ENCODE measurements around the gene EZH2. TPM values are rescaled to one million over a fixed set of nuclear protein-coding genes. Genes with fewer than 3 reads are reported as not detected.
A peak's percentile ranks its signal among the peaks of the same experiment; 100 is the strongest.

The EZH2 gene
- total RNA-seq, 1 experiment from 2014 or later: 13.4 TPM

DNA sequence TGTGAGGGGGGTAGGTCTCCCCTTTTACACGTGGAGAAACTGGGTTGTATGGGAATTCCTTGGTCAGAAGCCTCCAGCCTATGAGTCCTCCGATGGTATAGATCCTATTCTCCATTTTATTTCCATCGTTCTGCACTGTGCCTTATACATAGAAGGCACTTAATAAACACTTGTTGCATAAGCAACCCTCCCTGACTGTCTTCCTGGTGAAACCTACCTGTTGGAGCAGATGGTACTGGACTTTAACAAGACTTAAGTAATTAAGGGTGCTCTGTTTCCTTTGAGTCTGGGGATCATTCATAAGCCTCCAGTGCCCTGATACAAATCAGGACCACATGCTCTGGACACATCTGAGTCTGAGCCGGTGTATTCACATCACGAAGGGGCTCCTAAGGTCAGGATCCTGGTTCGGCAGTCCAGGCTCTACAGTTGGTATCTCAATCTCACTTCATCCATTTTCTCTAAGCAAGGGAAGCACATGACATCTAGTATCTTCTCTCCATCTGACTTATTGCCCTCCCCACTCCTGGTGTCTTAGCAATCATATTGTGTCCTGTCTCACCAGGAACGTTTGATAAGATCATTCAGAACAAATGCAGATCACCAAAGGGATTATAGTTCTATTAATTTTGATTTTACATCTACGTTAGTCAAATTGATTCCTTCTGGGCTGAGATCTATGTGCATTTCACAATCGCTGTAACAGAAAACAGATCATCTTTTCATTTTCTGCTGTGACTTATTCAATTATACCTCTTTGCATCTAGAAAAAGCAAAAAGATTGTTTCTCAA, 22.8 kb upstream of the EZH2 start:
- in situ Hi-C loops (cut with HindIII; ENCODE audit: low pct_unique_long_range_greater_than_20kb, low sequenced_read_pairs): no loop called here
- no peak for DNase-seq (ENCODE audit: low read depth, low spot score)

DNA sequence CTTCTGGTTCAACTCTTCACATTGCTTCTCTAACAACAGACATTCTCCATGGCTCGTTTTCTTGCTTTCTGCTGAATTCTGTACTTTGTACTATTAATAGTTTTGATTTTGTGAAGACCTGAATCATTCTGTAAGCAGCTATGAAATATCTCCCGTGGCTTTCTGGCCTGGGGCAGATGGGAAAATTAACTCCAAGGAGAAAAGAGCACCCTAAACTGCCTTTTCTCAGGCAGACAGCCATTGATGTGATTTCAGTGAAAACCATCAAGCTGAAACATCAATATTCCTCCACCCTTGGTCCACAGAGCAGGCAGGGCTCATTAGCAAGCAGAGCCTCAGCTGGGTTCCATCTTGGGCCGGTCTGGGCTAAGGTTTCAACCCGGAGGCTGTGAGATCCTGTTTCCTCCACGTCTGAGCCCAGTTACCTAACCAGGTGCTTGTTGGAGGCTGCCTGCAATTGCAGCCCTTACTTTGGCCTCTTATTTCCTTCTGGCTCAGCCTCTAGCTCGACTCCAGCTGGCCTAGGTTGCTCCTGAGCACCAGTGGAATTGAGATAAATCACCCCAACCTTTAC, 21.1 kb upstream of the EZH2 start:
- in situ Hi-C loops (cut with HindIII; ENCODE audit: low pct_unique_long_range_greater_than_20kb, low sequenced_read_pairs): no loop called here
- no peak for DNase-seq (ENCODE audit: low read depth, low spot score)

DNA sequence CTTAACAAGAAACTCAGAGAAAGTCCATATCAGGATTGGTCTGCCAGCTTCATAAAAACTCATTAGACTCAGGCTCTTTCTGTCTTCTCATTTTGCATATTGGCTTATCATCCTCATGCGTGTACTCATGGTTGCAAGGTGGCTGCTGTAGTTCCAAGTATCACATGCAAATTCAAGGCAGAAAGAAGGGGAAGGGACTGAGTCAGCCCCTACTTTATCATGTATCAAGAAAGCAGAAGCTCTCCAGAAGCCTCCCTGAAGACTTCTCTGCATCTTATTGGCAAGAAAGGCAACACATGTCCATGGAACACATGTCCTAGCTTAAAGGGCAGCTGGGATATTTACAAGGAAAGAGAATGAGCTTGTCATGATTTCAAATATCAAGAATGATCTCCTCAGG, 19.4 kb upstream of the EZH2 start:
- DNase-seq (ENCODE audit: low read depth, low spot score): no peak
- in situ Hi-C loops (cut with HindIII; ENCODE audit: low pct_unique_long_range_greater_than_20kb, low sequenced_read_pairs): no loop called here

DNA sequence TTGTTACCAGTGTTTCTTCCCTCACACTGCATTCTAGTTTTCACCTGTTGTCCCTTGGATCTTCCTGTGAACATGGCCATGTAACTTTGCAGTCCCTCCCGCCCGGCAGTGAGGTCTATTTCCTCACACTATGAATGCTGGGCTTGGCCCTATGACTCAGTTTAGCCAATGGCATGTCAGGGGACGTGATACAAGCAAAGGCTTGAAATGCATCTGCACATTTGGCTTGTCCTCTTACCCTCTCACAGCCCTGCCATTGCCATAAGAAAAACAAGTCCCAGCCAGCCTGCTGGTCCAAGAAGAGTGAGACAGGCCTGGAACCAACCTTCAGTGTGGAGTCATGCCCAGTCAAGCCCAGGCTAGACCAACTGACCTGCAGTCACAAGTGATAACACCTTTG, 17.1 kb upstream of the EZH2 start:
- in situ Hi-C loops (cut with HindIII; ENCODE audit: low pct_unique_long_range_greater_than_20kb, low sequenced_read_pairs): no loop called here
- DNase-seq (ENCODE audit: low read depth, low spot score): no peak

DNA sequence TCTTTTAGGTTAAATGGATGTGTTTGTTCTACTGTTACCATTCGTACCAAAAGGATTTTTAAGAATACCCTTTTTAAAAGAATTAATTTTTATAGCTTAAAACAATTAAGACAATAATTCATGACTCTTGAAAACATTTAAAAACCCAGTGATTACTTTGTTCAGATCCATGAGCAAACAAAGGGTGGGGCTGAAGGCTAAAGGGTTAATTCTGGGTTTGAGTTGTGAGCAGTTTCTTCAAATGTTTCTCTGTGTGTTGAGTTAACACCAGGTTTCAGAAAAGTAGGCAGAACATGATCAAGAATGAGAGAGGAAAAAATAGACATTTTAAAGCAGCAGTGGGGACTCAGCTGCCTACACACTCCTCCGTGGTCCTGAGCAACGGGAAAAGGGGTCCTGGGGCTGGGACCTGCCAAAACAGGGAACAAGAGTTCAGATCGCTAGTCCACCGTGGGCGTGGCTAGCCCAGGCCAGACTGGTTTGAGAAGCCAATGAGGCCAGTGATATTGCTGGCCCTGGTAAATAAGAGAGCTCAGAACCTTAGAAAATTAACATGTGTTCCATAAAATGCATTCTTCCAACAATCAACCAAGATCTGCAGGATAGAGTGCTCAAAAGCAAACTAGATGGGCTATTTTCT, 14.9 kb upstream of the EZH2 start:
- peak; percentile 19 for DNase-seq (ENCODE audit: low read depth, low spot score)
- in situ Hi-C loops (cut with HindIII; ENCODE audit: low pct_unique_long_range_greater_than_20kb, low sequenced_read_pairs): no loop called here

DNA sequence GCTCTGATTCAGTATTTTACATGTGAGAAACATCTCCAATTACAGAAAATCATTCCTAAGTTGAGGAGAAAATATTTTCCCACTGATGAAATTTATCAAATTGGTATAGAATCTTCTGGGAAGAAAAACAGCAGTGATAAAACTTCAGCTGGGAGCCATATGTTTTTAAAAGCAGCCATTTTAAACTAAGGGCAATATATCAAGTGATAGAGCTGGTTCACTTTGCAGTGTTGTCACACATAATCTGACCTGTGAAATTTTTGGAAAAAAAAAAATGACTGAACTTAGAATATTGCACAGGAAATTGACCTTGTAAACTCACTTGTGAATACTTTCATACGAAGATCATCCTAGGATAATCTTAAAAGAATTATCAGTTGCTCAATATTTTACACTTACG, 10.5 kb upstream of the EZH2 start:
- DNase-seq (ENCODE audit: low read depth, low spot score): no peak
- in situ Hi-C loops (cut with HindIII; ENCODE audit: low pct_unique_long_range_greater_than_20kb, low sequenced_read_pairs): no loop called here

DNA sequence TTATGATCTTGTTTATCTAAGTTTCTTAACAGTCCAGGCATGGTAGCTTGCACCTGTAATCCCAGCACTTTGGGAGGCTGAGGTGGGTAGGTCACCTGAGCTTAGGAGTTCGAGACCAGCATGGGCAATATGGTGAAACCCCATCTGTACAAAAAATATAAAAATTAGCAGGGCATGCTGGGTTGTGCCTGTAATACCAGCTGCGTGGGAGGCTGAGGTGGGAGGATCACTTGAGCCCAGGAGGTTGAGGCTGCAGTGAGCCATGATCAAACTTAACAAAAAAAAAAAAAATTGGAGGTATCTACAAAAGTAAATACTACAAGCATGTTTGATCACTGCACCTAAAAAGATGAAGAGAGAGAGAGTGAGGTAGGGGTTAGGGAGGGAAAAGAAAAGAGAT, 9.0 kb upstream of the EZH2 start:
- in situ Hi-C loops (cut with HindIII; ENCODE audit: low pct_unique_long_range_greater_than_20kb, low sequenced_read_pairs): no loop called here
- DNase-seq (ENCODE audit: low read depth, low spot score): no peak

DNA sequence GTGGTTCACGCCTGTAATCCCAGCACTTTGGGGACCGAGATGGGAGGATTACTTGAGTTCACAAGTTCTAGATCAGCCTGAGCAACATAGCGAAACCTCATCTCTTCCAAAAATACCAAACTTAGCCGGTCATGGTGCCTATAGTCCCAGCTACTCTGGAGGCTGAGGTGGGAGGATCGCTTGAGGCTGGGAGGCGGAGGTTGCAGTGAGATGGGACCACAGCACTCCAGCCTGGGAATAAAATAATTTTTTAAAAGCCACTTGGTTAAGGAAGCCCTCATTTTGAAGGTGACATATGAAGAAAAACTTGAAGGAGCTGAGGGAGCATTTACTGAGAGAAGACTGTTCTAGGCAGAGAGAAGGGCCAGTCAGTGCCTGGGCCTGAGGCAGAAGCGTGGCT, 4.2 kb upstream of the EZH2 start:
- DNase-seq (ENCODE audit: low read depth, low spot score): no peak
- in situ Hi-C loops (cut with HindIII; ENCODE audit: low pct_unique_long_range_greater_than_20kb, low sequenced_read_pairs): no loop called here

DNA sequence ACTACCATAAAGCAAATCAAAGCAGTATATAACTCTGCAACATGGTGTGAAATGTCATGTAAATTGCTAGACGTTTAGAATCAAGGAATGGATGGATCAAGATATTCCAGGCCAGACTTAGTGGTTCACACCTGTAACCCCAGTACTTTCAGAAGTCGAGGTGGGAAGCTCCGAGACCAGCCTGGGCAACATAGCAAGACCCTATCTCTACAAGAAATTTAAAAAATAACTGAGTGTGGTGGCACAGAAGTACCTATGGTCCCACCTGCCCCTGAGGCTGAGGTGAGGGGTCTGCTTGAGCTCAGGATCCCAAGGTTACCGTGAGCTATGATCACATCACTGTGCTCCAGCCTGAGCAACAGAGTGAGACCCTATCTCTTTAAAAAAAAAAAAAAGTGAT, 2.8 kb upstream of the EZH2 start:
- DNase-seq (ENCODE audit: low read depth, low spot score): no peak
- in situ Hi-C loops (cut with HindIII; ENCODE audit: low pct_unique_long_range_greater_than_20kb, low sequenced_read_pairs): no loop called here

DNA sequence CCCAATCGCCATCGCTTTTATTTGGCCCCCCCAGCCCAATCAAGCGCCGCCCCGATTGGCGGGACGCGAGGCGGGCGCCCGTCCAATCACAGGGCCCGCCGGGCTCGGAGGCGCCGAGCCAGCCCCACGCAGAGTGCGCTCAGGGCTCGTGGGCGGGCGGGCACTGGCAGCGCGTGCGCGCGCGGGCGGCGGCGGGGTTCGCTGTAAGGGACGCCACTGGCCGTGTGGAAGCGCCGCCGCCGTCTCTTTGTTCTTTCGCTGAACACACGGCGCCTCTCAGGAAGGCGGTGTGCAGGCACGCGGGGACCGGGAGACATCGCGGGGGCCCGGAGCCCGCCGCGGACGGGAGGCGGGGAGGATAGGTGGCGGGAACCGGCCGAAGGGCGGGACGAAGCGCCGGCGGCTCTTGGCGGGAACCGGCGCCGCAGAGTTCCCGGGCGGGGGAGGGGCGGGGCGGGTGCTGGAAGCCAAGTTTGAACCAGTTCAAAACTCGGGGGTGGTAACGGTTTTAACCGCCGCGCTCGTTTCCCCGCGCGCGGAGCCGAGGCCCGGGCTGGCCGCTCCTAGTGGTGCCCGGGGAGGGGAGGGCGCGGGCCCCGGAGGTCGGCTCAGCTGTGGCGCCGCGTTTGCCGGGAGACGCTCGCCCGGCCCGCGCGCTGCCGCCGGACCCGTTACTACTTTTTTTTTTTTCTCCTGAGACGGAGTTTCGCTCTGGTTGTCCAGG, 370 bp upstream of the EZH2 start:
- in situ Hi-C loops (cut with HindIII; ENCODE audit: low pct_unique_long_range_greater_than_20kb, low sequenced_read_pairs): no loop called here
- peak; percentile 94 for DNase-seq (ENCODE audit: low read depth, low spot score)

DNA sequence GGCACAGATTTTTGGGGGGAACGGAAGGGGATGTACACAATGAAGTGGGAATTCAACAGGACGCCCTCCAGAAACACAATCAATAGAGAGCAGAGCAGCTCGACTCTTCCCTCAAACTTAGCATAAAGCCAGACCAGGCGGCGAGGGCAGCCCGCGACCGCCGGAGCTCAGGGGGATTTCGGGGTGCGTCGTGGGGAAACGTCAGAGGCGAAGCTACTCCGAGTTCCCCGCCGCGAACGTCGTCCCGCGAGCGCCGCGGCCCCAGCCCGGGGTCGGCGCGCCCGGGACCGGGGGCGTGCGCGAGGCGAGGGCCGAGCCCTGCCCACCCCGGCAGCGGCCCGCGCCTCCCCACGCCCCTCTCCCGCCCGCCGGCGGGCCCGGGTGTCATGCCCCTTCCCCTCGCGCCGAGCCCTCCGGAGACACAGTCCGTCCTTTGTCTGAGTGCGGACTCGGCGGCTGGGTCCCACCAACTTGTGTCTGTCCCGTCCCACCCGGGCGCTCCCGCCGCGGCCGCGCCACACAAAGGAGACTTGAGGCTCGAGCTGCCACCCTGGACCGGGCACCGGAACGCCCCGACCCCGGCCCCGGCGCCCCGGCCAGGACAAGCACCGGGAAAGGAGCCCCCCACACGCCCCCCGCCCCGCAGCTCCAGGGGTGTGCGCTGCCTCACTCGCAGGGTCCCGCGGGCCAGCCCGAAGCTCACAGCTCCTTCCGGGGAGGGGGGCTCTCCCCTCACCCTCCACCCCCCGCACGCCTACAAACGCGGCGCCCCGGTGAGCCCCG, 634 bp downstream of the EZH2 start:
- DNase-seq (ENCODE audit: low read depth, low spot score): peak; percentile 23
- in situ Hi-C loops (cut with HindIII; ENCODE audit: low pct_unique_long_range_greater_than_20kb, low sequenced_read_pairs): no loop called here

DNA sequence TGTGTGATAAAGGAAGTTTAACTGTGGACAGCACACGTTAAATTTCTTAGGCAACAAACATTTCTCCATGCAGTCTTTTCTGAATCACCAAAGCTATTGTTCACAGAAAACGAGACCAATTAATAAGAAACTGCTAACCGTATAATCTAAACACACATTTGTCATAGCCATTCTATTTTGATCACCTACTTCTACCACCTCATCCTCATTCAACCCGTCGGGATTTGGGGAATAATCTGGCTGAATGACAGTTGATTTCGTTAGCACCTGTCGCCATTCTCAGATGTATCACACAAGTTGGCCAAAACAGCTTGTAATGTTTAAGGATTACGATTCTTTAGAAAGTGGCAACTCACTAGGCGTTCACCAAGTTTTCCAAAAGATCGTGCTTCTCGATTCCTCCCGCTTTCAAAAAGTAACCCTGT, 1.2 kb downstream of the EZH2 start:
- peak; percentile 14 for DNase-seq (ENCODE audit: low read depth, low spot score)
- in situ Hi-C loops (cut with HindIII; ENCODE audit: low pct_unique_long_range_greater_than_20kb, low sequenced_read_pairs): no loop called here

DNA sequence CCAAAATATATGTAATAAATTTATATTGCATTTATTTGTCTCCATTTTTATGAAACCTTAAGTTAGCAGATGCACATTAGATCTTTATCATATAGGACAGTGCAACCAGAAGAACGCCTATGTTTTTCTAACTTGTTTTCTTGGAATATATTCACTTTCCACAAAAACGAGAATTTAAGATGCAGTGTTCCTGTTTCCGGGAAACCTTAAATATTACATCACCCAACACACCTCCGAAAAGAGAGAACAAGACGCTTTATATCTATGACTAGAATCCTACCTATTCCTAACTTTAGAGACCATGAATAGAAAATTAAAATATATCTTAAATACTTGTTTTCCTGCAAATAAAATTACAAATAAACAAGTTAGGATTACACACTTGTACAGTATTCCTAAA, 1.9 kb downstream of the EZH2 start:
- in situ Hi-C loops (cut with HindIII; ENCODE audit: low pct_unique_long_range_greater_than_20kb, low sequenced_read_pairs): no loop called here
- DNase-seq (ENCODE audit: low read depth, low spot score): no peak

DNA sequence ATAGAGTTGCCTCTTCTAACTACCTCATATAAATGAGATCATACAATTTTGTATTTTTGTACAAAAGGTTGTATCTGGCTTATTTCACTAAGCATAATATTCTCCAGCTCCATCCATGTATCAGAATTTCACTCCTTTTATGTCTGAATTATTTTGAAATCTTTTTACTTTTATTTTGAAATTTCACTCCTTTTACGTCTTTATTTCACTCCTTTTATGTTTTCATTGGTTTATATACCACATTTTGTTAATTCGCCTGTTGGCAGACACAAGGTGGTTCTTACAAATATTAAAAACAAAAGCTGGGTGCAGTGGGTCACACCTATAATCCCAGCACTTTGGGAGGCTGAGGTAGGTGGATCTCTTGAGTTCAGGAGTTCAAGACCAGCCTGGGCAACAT, 5.8 kb downstream of the EZH2 start:
- in situ Hi-C loops (cut with HindIII; ENCODE audit: low pct_unique_long_range_greater_than_20kb, low sequenced_read_pairs): no loop called here
- no peak for DNase-seq (ENCODE audit: low read depth, low spot score)

DNA sequence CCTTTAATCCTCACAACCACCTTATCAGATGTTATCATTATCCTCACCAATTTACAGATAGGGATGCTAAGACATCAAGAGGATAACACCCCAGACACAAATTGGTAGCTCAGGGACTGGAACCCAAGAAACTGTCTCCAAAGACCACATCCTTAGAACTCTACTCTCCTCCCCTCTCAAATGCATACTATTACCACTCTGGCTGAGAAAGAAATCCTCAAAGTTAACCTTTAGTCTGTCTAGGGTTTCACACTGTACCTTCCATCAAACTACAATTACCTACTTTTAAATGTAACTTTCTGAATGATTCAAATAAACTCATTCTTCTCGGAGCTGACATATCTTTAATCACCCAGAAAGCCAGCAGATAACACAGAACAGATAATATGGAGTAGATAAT, 6.6 kb downstream of the EZH2 start:
- no peak for DNase-seq (ENCODE audit: low read depth, low spot score)
- in situ Hi-C loops (cut with HindIII; ENCODE audit: low pct_unique_long_range_greater_than_20kb, low sequenced_read_pairs): no loop called here

DNA sequence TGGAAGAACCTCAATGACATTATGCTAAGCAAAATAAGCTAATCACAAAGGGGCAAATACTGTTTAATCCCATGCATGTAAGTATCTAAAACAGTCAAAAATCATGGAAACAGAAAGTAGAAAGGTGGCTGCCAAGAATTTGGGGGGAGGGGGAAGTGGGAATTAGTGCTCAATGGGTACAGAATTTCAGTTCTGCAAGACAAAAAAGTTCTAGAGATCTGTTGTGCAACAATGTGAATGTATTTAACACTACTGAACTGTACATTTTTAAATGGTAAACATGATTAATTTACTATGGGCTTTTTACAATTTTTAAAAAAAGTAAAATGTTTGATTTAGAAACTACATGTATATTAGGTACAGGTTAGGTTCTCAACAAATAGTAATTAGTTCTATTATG, 11.9 kb downstream of the EZH2 start:
- in situ Hi-C loops (cut with HindIII; ENCODE audit: low pct_unique_long_range_greater_than_20kb, low sequenced_read_pairs): no loop called here
- no peak for DNase-seq (ENCODE audit: low read depth, low spot score)

DNA sequence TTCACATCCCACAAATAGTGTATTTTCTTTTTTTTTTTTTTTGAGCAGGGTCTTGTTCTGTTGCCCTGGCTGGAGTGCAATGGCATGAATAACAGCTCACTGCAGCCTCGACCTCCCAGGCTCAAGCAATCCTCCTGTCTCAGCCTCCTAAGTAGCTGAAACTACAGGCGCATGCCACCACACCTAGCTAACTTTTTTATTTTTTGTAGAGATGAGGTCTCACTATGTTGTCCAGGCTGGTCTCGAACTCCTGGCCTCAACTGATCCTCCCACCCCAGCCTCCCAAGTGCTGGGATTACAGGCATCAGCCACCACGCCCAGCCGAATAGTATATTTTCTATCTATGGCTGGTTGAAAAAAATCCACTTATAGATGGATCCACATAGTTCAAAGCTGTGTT, 12.5 kb downstream of the EZH2 start:
- in situ Hi-C loops (cut with HindIII; ENCODE audit: low pct_unique_long_range_greater_than_20kb, low sequenced_read_pairs): no loop called here
- no peak for DNase-seq (ENCODE audit: low read depth, low spot score)

DNA sequence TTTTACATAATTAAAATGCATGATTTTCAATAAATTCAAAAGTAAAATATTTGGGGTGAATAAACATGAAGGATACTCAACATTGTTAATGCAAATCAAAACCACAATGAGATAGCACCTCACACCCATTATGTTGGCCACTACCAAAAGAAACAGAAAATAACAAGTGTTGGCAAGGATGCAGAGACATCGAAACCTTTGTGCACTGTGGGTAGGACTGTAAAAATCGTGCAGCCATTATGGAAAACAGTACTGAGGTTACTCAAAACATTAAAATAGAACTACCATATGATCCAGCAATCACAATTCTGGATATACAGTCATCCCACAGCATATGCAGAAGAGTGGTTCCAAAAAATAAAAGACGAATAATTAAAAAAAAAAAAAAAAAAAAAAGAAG, 13.1 kb downstream of the EZH2 start:
- DNase-seq (ENCODE audit: low read depth, low spot score): no peak
- in situ Hi-C loops (cut with HindIII; ENCODE audit: low pct_unique_long_range_greater_than_20kb, low sequenced_read_pairs): no loop called here

Measured in SK-MEL-5 (cell line).